GM19023 (cell line): ENCODE measurements around the gene ACTN2.

Source experiments
- ATAC-seq: cut with Tn5 transposase; IDR thresholded peaks from one replicate; pipeline ENCODE4 v1.9.1; 2021; ENCODE audit warnings: mild to moderate bottlenecking, moderate library complexity; ENCODE audit not compliant: unreplicated experiment

ACTN2 gene

GRCh38 chr1:236812334-236813030 lies 126.2 kb downstream of the ACTN2 start:
- ATAC-seq = no peak
